HG02642 (cell line): Measurements from ENCODE around the gene AUH.

Experiments
- ATAC-seq: cut with Tn5 transposase; IDR thresholded peaks from one replicate; pipeline ENCODE4 v1.9.1; 2021; ENCODE audit warnings: mild to moderate bottlenecking; ENCODE audit not compliant: unreplicated experiment, poor library complexity

The AUH gene

DNA sequence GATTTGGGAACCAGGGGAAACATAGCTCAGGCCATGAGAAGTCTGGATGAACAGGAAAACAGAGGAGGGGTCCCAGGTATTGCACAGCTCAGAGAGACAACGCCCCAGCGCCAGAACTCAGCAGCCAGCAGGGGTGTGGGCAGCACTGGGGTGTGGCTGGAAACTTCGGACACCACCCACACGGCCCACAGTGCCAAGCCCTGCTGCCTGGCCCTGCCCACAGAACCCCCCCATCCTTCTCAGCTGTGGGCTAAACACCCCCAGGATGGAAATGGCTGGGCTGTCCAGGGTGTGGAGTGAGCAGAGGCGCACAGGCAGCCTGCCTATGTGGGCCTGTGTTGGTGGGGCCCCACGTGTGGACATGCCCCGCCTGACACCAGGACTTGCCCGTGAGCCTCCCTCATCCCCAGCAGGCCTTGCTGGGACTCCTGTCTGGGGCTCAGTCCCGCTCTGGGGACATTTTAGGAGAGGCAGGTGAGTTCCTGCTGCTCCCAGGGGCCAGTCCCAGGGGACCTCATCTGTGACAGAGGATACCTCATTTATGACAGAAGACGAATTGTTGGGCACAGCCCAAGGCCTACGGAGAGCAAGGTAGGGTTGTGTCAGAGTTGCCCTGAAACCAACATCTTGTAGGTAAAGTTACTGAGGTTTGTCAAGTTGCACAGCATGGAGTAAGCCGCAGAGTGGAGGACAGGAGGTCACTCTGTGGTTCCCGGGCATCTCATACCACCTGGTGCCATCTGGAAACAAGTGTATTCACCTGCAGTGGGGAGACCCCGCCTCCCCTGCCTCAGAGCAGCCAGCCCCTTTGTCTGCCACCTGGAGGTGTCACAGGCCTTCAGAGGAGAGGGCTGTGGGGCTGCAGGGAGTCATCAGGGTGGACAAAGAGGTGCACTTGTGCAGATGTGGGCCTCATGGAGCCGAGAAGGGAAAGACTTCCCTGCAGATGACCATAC is 183.2 kb downstream of the AUH start:
- no peak for ATAC-seq

DNA sequence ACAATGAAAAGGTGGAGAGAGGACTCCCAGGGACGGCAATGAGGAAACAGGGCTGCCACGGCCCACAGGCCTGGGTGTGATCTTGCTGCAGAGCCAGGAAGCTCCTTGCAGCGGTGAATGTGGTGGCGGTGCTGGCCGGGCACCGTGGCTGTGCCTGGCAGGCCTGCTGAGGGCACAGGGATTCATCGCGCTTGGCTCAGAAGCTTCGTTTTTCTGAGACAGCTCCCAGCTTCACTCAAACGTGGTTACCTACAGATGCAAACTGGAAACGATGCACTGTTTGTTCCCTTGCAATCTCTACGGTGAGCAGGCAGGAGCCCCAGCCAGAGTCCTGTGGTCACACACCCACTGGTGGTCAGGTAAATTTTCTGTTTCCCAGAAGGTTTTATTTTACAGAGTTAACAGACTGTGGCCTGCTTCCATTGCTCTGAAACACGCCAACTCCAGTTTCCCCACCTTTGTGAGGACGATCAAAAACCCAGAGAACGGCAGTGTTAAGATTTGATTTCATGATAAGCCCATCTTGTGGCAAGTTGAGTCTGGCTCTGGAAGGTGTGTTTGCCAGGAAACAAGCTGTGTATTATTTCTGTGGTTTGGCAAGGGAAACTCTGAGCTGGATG is 183.9 kb downstream of the AUH start:
- no peak for ATAC-seq

DNA sequence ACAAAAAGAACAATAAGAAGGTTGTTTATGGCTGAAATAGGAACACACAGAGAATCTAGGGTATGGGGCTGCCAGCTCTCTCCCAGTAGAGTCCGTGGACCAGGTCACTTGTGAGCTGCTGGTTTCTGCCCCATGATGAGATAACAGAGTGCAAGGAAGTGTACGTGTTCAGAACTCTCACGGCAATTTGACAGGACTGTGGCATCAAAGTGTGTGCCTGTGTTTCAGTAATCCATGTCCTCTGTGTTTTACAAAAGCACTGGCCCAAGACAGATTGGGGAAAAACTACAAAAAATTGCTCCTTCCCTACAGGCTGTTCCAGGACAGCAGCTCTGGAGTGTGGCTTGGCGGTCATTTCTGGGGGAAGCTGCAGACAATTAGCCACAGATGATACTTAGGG is 184.6 kb downstream of the AUH start:
- ATAC-seq = no peak

DNA sequence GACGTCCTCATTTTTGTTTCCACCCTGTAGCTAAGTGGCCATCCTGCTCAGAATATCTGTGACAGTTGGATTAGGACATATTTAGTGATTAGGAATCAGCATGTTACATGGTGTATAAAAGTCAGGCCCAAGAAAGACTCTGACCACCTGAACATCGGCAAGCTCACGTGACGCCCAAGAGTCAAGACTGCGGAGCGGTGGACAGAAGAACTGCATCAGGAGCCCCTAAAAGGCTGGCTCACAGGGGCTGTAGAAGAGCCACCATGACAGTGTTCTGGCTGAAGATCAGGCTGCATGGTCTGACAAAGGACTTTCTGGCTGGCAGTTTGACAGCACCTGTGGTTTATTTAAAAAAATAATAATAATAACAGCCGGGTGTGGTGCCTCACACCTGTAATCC is 185.3 kb downstream of the AUH start:
- no peak for ATAC-seq

DNA sequence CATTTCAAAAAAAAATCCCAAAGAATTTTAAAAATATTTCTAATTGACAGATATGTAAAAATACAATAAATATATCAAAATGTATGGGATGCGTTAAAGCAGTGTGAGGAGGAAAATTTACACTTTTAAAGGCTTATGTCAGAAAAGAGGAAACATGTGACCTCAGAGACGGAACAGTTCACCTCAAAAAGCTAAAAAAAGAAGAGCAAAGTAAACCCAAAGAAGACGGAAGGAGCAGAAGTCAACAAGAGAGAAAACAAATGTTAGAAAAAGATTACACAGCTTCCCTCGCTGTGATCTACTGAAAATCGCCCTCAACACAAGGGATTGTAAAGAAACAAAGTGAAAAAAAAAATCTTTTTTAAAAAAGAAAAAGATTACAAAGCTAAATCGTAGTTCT is 186.9 kb downstream of the AUH start:
- no peak for ATAC-seq

DNA sequence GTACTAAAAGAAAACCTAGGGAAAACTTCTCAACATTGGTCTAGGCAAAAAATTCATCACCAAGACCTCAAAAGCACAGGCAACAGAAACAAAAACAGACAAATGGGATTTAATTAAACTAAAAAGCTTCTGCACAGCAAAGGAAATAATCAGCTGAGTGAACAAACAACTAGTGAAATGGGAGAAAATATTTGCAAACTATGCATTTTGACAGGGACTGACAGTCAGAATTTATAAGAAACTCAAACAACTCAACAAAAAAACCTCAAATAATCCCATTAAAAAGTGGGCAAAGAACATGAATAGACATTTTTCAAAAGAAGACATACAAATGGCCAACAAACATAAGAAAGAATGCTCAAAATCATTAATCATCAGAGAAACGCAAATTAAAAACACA is 189.4 kb downstream of the AUH start:
- no peak for ATAC-seq

DNA sequence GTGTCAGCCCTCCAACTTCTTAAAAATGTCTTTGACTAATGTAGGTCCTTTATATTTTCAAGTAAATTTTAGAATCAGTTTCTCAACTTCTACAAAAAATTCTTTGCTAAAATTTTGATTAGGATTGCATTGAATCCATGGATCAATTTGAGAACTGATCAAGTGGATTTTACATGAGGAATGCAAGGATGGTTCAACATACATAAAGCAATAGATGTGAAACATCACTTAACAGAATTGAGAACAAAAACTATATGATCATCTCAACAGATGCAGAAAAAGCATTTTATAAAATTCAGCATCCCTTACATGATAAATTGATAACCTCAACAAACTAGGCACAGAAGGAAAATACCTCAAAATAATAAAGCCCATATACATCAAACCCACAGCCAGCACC is 190.8 kb downstream of the AUH start:
- ATAC-seq = no peak

DNA sequence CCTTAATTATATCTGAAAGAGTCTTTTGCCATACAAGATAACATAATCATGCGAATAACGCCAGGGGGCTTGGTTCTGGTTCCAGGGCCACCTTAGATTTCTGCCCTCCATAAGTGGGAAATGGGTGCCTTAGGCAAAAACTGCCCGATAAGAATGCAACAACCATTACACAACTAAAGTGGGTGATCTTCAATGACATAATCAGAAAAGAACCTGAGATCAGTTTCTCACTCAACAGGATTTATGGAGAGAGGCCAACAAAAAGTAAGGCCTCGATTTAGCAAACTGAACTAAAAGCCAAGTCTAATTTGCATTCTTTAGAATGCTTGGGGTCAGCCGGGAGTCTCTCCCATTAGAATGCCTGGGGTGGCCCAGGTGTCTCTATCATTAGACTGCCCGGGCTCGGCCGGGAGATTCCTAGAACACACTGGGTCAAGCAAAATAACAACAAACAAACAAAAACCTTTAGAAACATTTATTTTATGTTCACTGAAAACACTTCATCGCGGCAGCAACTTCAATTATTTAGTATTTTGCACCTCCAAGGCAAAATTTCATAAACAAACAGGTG is 194.8 kb downstream of the AUH start:
- no peak for ATAC-seq

DNA sequence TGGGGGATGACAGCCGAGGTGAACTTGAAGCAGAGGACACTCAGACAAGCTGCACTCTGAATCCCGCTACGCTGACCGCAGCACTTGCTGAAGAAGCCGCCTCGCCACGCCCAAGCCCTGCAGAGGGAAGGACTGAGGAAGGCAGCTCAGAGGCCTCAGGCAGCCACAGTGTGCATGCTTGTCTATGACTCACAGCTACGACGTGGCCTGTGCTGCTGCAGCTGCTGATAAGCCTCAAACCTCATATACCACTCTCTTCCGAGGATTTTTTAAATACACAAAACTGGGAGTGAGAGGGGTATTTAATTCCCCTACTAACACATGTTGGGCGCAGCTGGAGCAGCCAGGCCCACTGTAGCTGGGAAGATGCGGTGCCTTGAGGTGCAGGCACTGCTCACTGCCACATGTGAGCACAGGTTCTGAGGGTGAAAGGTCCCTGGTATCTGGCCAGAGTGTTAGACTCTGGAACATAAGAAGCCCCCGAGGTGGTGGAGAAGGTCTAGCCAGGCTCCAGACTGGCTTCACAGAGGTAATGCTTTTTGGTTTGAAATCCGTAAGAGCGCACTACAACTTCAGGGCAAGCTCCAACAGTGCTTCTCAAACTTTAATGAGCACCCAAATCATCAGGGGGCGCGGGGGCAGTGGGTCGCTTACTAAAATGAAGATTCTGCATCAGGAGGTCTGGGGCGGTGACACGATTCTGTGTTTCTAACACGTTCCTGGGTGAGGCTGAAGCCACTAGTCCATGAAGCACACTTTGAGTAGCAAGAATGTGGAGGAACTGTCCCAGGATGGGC is 196.8 kb downstream of the AUH start:
- ATAC-seq = no peak
